ENCODE results near the gene SEBOX.

GRCh38 chr17:28370744-28371103 lies 5.7 kb upstream of the SEBOX start:
- TF ChIP-seq CTCF (IDR thresholded peaks at IDR 0.05) (no peak), POLR2A (IDR thresholded peaks at IDR 0.05) (no peak), POLR2AphosphoS5 (IDR thresholded peaks at IDR 0.05) (no peak)

Data from prostate gland (tissue), 2 donors.